ENCODE measurements around the gene THSD7B.

Gene THSD7B

DNA sequence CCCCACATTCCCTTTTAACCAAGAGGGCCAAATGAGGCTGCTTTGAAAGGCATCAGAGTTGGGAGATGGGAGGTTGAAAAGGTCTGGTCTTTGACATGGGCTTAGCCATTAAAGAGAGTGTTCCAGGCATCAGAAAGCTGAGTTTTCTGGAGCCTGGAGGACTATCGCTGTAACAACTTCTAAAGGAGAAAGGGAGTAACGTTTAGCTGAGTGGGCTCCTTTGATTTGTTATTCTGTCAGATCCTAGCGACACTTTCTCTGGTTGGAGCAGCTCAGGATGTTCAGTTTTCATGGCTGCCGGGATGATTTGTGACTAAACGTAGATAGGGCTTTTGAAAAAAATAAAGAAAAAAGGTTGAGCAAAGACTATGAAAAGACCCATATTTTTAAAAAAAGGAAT lies 346.6 kb downstream of the THSD7B start:
- no peaks in the 10 kb centered on the region for H3K27me3 ChIP-seq (ENCODE audit: insufficient read depth, low read length, poor library complexity, severe bottlenecking)
- H3K4me2 ChIP-seq (ENCODE audit: low read depth, low read length, poor library complexity, severe bottlenecking) = no peak overlapping the region
- H3K79me2 ChIP-seq (ENCODE audit: insufficient read depth, low read length) = no peaks in the 10 kb centered on the region
- H3K9me3 ChIP-seq (ENCODE audit: insufficient read depth, low read depth, low read length) = no peaks in the 10 kb centered on the region
- no peak overlapping the region for H2AFZ ChIP-seq (ENCODE audit: low read length)
- H4K20me1 ChIP-seq (ENCODE audit: insufficient read depth, low read length, poor library complexity, severe bottlenecking) = no peaks in the 10 kb centered on the region
- no peaks in the 10 kb centered on the region for H3K9me2 ChIP-seq (replicated peaks; ENCODE audit: low read depth, low read length)
- no peaks in the 10 kb centered on the region for H3F3A ChIP-seq (ENCODE audit: low read depth)
- no peak overlapping the region for H3K9ac ChIP-seq (ENCODE audit: low read depth, low read length, poor library complexity, severe bottlenecking)
- no peaks in the 10 kb centered on the region for H3K36me3 ChIP-seq (ENCODE audit: insufficient read depth, low read length)
- no peaks in the 10 kb centered on the region for H3K4me1 ChIP-seq (ENCODE audit: insufficient read depth, low read length, poor library complexity, severe bottlenecking)
- TF ChIP-seq, protein P1, sequence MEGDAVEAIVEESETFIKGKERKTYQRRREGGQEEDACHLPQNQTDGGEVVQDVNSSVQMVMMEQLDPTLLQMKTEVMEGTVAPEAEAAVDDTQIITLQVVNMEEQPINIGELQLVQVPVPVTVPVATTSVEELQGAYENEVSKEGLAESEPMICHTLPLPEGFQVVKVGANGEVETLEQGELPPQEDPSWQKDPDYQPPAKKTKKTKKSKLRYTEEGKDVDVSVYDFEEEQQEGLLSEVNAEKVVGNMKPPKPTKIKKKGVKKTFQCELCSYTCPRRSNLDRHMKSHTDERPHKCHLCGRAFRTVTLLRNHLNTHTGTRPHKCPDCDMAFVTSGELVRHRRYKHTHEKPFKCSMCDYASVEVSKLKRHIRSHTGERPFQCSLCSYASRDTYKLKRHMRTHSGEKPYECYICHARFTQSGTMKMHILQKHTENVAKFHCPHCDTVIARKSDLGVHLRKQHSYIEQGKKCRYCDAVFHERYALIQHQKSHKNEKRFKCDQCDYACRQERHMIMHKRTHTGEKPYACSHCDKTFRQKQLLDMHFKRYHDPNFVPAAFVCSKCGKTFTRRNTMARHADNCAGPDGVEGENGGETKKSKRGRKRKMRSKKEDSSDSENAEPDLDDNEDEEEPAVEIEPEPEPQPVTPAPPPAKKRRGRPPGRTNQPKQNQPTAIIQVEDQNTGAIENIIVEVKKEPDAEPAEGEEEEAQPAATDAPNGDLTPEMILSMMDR (conservative IDR thresholded peaks at IDR 0.05; ENCODE audit: low read length) = no peak
- no peak for TF ChIP-seq EZH2phosphoT487 (IDR thresholded peaks at IDR 0.05; ENCODE audit: borderline replicate concordance)
- no peak overlapping the region for H3K4me3 ChIP-seq (ENCODE audit: low read length, poor library complexity, severe bottlenecking)

DNA sequence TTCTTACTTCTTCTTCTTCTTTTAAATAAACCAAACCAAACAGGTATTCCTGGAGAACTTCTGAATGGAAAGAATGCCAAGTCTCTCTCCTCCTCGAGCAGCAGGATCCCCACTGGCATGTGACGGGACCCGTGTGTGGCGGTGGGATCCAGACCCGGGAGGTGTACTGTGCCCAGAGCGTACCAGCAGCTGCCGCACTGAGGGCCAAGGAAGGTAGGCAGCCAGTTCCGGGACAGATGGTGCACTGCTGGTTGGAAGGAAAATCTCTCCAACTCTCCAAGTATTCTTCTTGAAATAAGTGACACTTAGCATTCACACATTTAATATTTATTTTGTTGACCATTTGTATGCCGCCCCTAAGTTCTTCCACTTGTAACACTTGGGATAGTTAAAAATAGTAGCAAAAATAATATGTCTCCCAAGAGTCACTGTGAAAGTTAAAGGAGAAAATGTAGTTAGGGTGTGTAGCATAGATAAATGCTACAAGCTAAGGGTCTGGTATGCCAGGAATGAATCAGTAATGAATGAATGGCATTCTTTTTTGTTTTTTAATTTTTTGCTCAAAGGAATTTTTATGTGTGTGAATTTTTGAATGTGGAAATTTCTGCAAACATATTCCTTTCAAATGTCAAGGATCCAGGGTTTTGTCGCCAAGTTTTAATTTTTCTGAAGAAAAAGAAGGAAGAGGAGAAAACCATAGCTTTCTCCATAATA lies 349.9 kb downstream of the THSD7B start:
- TF ChIP-seq, protein P1 (conservative IDR thresholded peaks at IDR 0.05; ENCODE audit: low read length) = no peak
- TF ChIP-seq EZH2phosphoT487 (IDR thresholded peaks at IDR 0.05; ENCODE audit: borderline replicate concordance) = no peak
- no peaks in the 10 kb centered on the region for H4K20me1 ChIP-seq (ENCODE audit: insufficient read depth, low read length, poor library complexity, severe bottlenecking)
- H3K4me2 ChIP-seq (ENCODE audit: low read depth, low read length, poor library complexity, severe bottlenecking) = no peak overlapping the region
- no peak overlapping the region for H3K4me3 ChIP-seq (ENCODE audit: low read length, poor library complexity, severe bottlenecking)
- no peaks in the 10 kb centered on the region for H3K4me1 ChIP-seq (ENCODE audit: insufficient read depth, low read length, poor library complexity, severe bottlenecking)
- H3K79me2 ChIP-seq (ENCODE audit: insufficient read depth, low read length) = no peaks in the 10 kb centered on the region
- H3K9ac ChIP-seq (ENCODE audit: low read depth, low read length, poor library complexity, severe bottlenecking) = no peak overlapping the region
- H2AFZ ChIP-seq (ENCODE audit: low read length) = no peak overlapping the region
- H3K9me2 ChIP-seq (replicated peaks; ENCODE audit: low read depth, low read length) = no peaks in the 10 kb centered on the region
- no peaks in the 10 kb centered on the region for H3K9me3 ChIP-seq (ENCODE audit: insufficient read depth, low read depth, low read length)
- H3K27me3 ChIP-seq (ENCODE audit: insufficient read depth, low read length, poor library complexity, severe bottlenecking) = no peaks in the 10 kb centered on the region
- H3F3A ChIP-seq (ENCODE audit: low read depth) = no peaks in the 10 kb centered on the region
- no peaks in the 10 kb centered on the region for H3K36me3 ChIP-seq (ENCODE audit: insufficient read depth, low read length)

DNA sequence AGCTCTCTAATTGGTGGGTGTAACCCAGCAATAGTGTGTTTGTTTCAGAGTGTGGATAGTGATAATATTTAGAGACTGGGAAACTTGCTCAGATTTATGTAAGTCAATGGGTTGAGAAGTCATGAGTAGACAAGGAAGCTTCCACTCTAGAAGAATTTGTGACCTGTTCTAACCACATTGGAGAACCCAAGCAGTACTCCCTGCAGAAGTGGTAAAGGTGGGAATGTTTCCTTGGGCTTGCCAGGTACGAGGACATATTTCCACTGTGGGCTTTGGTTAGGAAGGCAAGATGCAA lies 350.4 kb downstream of the THSD7B start:
- H3K9ac ChIP-seq (ENCODE audit: low read depth, low read length, poor library complexity, severe bottlenecking) = no peak overlapping the region
- TF ChIP-seq, protein P1 (conservative IDR thresholded peaks at IDR 0.05; ENCODE audit: low read length) = no peak
- TF ChIP-seq EZH2phosphoT487 (IDR thresholded peaks at IDR 0.05; ENCODE audit: borderline replicate concordance) = no peak

More for the DNA sequence above, 350.4 kb downstream of the THSD7B start:
- Histone ChIP-seq H3K79me2 (ENCODE audit: insufficient read depth, low read length) (no peaks in the 10 kb centered on the region), H3K36me3 (ENCODE audit: insufficient read depth, low read length) (no peaks in the 10 kb centered on the region), H3K4me2 (ENCODE audit: low read depth, low read length, poor library complexity, severe bottlenecking) (no peak overlapping the region), H3K9me3 (ENCODE audit: insufficient read depth, low read depth, low read length) (no peaks in the 10 kb centered on the region), H4K20me1 (ENCODE audit: insufficient read depth, low read length, poor library complexity, severe bottlenecking) (no peaks in the 10 kb centered on the region), H3K4me3 (ENCODE audit: low read length, poor library complexity, severe bottlenecking) (no peak overlapping the region), H3F3A (ENCODE audit: low read depth) (no peaks in the 10 kb centered on the region), H3K4me1 (ENCODE audit: insufficient read depth, low read length, poor library complexity, severe bottlenecking) (no peaks in the 10 kb centered on the region), H2AFZ (ENCODE audit: low read length) (no peak overlapping the region), H3K9me2 (replicated peaks; ENCODE audit: low read depth, low read length) (no peaks in the 10 kb centered on the region), H3K27me3 (ENCODE audit: insufficient read depth, low read length, poor library complexity, severe bottlenecking) (no peaks in the 10 kb centered on the region)

Measured in Loucy (cell line).